BJ (cell line): Measurements from ENCODE around the gene ARID4A. TPM values are rescaled to one million over a fixed set of nuclear protein-coding genes. Genes with fewer than 3 reads are reported as not detected.

Source experiments
- polyA plus RNA-seq: library from polyadenylated mRNA; depleted of rRNA; stranded (reverse); fragments of >200 nt; gene quantifications from 2 replicates; pipeline ENCODE4 v1.2.3, GENCODE V29; 2011; rRNA removed
- small RNA-seq: library from RNA; depleted of rRNA; stranded (forward); fragments of <200 nt; gene quantifications from one replicate; pipeline ENCODE3, GENCODE V24; 2012; ENCODE audit warnings: low replicate concordance, low read depth; ENCODE audit not compliant: insufficient read length

The ARID4A gene
- polyA plus RNA-seq, 1 experiment: 3.3 TPM

Small RNA genes within 50 kb of the gene (small RNA-seq; reads per million reads assigned to genes)
- not detected for gene RNU6-341P

Other genes with a start within 250 kb of the ARID4A start
- 1.6 and 1.8 TPM in 2 replicates for gene ARMH4, start 146.3 kb upstream of the ARID4A start, polyA plus RNA-seq
- 48.6 and 95.9 TPM in 2 replicates for gene ACTR10, start 98.4 kb upstream of the ARID4A start, polyA plus RNA-seq
- 129 and 210 TPM in 2 replicates for gene PSMA3, start 53.7 kb upstream of the ARID4A start, polyA plus RNA-seq
- gene TOMM20L, start 97.4 kb downstream of the ARID4A start, polyA plus RNA-seq: not detected in 2 replicates
- gene TIMM9, start 129.0 kb downstream of the ARID4A start, polyA plus RNA-seq: 20.0 and 21.5 TPM in 2 replicates
- 9.4 and 13.1 TPM in 2 replicates for gene KIAA0586, start 129.2 kb downstream of the ARID4A start, polyA plus RNA-seq